ENCODE results near the gene MEAF6. TPM values are rescaled to one million over a fixed set of nuclear protein-coding genes. Genes with fewer than 3 reads are reported as not detected.
"Not testable (repeated sequence)": the region's sequence is repeated elsewhere in the genome, so short reads cannot be mapped to it uniquely, and the experiment has no call there.

Gene MEAF6
- total RNA-seq, 1 experiment from 2014 or later = 51.6 TPM

- H4K91ac ChIP-seq (ENCODE audit: insufficient read length, low read depth, low read length); H3K79me2 ChIP-seq (ENCODE audit: insufficient read depth, low read length); H2BK5ac ChIP-seq (ENCODE audit: insufficient read length, low read length); H3K14ac ChIP-seq (ENCODE audit: insufficient read depth, low read length); H2AK5ac ChIP-seq (ENCODE audit: insufficient read length, low read length); H4K20me1 ChIP-seq (ENCODE audit: control insufficient read depth, insufficient read depth, insufficient read length); H2BK15ac ChIP-seq (ENCODE audit: low read depth, low read length); H3K79me1 ChIP-seq (ENCODE audit: insufficient read depth, low read depth, low read length, poor library complexity, severe bottlenecking); H2BK120ac ChIP-seq (ENCODE audit: low read depth, low read length, poor library complexity, severe bottlenecking); H3K36me3 Mint-ChIP-seq (ENCODE audit: insufficient read depth in 1 of 3, low read depth in 3 of 3); H2BK20ac ChIP-seq (ENCODE audit: low read depth, low read length, poor library complexity, severe bottlenecking); H3K9me3 ChIP-seq (ENCODE audit: control insufficient read depth, low read depth, low read length); H3K23me2 ChIP-seq (ENCODE audit: insufficient read length, low read depth, low read length, poor library complexity, severe bottlenecking); H3K27ac ChIP-seq (ENCODE audit: insufficient read length, low read depth, low read length); H2BK12ac ChIP-seq (ENCODE audit: insufficient read length, low read depth, low read length); H3K4me3 Mint-ChIP-seq; H4K5ac ChIP-seq (ENCODE audit: insufficient read length, low read depth, low read length); H3K4me1 ChIP-seq (ENCODE audit: insufficient read depth, low read length); H3K23ac ChIP-seq (ENCODE audit: insufficient read length, low read depth, low read length); H3T11ph ChIP-seq (ENCODE audit: low read length); H2AFZ ChIP-seq (ENCODE audit: low read length); H3K27me3 ChIP-seq (ENCODE audit: insufficient read depth, low read length); H3K27me3 Mint-ChIP-seq (ENCODE audit: low read depth); H3K27ac Mint-ChIP-seq; DNase-seq; H3K56ac ChIP-seq (ENCODE audit: insufficient read length, low read depth, low read length); H3K18ac ChIP-seq (ENCODE audit: insufficient read length, low read depth, low read length); H3K4me2 ChIP-seq (ENCODE audit: insufficient read depth, insufficient read length, low read length); H4K8ac ChIP-seq (replicated peaks; ENCODE audit: insufficient read length, low read depth, low read length); H3K9me3 Mint-ChIP-seq; H3K4ac ChIP-seq (ENCODE audit: low read depth, low read length); H3K9ac ChIP-seq (ENCODE audit: extremely low read depth, insufficient read length, low read length): not testable (repeated sequence)
- WGBS (ENCODE audit: extremely low coverage, insufficient read length, low lambda C conversion rate) = no CpG with 5 or more reads among the region's 31 CpGs
- H3K4me1 Mint-ChIP-seq = peaks cover 19 to 23% of the 10 kb centered on the region in 2 experiments
Observed at GRCh38 chr1:37518241-37518640, 3.7 kb upstream of the MEAF6 start.
